Measurements from ENCODE around the gene RPS15.

The RPS15 gene

GRCh38 chr19:1438035-1438932, at the start of gene RPS15:
Gene RPS15, plus strand, starts transcription at chr19:1438396. Its CDS starts 30 bp downstream, at chr19:1438426.
- DNase-seq (ENCODE audit: low read depth): peak; percentile 92

DNA sequence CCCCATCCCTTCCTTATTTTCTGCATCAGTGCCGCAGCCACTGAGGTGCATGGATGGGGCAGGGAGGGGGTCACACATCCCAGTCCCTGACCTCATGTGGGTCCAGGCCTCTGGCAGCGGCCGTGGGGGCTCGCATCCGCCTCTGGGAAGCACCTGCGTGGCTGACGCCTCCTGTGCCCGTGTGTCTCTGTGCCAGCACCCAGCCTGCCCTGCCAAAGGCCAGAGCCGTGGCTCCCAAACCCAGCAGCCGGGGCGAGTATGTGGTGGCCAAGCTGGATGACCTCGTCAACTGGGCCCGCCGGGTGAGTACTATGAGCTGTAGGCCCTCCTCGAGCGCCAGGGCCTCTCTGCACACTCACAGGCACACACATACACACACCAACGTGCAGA, 49.6 kb upstream of the RPS15 start:
- no peak for DNase-seq (ENCODE audit: low read depth)

GRCh38 chr19:1389033-1389940, 48.9 kb upstream of the RPS15 start:
- DNase-seq (ENCODE audit: low read depth): no peak

DNA sequence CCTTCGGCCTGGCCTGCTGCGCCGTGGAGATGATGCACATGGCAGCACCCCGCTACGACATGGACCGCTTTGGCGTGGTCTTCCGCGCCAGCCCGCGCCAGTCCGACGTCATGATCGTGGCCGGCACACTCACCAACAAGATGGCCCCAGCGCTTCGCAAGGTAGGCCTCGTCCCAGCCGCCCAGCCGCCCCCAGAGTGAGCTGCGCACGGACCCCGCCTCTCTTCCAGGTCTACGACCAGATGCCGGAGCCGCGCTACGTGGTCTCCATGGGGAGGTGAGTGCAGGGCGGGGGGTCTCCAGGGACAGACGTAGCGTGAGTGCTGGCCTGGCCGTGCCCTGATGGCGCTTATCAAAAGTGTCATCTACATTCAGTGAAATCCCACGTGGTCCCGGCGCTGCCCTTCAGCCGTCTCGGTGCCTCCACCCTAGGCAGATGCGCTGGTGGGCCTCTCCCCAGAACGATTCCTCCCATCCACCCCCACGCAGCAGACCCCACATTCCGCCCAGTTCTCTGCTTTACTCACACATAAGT, 47.2 kb upstream of the RPS15 start:
- DNase-seq (ENCODE audit: low read depth): no peak

- DNase-seq (ENCODE audit: low read depth): no peak
Observed at GRCh38 chr19:1392407-1392806, 45.8 kb upstream of the RPS15 start.

DNA sequence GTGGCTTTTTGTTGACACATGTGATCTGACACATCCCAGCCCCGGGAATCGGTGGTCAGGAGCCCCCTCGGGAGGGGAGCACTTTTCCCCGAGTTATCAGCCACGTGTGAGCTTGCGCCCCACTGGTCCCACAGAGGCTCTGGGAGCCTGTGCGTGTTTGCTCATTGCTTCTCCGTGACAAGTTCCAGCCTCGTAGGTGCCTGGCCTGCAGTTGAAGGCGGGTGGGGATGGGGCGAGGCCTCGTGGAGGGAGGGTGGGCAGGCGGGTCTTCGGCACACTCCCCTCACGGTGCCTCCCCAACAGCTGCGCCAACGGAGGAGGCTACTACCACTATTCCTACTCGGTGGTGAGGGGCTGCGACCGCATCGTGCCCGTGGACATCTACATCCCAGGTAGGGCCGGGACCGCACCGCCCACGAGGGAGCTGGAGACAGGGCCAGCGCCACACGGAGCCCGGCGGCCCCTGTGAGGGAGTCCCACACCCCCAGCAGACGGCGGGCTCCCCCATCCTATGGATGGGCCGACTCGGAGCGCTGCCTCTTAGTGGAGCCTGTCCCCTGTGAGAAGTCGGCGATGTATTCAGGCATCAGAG, 45.2 kb upstream of the RPS15 start:
- DNase-seq (ENCODE audit: low read depth): no peak

GRCh38 chr19:1393841-1394240, 44.4 kb upstream of the RPS15 start:
- DNase-seq (ENCODE audit: low read depth): no peak

DNA sequence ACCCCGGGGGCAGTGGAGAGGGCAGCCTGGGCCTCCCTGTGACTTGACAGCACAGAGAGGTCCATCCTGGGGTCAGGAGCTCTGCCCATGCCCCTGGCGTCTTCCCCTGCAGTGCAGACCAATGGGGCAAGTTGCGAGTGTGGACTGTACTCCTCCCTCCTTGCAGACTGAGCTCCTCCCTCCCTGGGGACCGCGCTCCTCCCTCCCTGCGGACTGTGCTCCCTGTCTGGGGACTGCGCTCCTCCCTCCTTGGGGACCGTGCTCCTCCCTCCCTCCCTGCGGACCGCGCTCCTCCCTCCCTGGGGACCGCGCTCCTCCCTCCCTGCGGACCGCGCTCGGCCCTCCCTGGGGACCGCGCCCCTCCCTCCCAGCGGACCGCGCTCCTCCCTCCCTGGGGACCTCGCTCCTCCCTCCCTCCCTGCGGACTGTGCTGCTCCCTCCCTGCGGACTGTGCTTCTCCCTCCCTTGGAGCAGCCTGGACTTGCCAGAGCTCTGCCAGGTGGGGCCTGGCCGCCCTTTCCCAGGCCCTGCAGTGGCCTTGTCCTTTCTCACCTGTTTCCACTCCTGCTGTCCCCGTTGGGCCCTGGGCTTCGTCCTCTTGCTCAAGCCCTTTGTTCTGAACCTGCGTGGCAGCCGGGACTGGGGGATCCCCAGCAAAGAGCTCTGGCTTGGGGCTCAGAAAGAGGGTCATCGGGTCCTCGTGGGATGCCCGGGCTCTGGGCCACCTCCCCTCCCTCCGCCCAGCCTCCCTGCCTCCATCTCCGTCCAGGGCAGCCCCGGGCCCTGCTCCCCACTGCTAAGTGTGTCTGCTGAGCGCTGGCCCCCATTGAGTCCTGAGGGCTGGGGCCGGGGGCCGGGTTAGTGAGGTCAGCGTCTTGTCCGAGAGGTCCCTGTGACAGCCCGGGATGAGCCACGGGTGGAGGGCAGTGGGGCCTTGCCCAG, 43.7 kb upstream of the RPS15 start:
- DNase-seq (ENCODE audit: low read depth): no peak

GRCh38 chr19:1395194-1396018, 42.8 kb upstream of the RPS15 start:
- DNase-seq (ENCODE audit: low read depth): no peak

DNA sequence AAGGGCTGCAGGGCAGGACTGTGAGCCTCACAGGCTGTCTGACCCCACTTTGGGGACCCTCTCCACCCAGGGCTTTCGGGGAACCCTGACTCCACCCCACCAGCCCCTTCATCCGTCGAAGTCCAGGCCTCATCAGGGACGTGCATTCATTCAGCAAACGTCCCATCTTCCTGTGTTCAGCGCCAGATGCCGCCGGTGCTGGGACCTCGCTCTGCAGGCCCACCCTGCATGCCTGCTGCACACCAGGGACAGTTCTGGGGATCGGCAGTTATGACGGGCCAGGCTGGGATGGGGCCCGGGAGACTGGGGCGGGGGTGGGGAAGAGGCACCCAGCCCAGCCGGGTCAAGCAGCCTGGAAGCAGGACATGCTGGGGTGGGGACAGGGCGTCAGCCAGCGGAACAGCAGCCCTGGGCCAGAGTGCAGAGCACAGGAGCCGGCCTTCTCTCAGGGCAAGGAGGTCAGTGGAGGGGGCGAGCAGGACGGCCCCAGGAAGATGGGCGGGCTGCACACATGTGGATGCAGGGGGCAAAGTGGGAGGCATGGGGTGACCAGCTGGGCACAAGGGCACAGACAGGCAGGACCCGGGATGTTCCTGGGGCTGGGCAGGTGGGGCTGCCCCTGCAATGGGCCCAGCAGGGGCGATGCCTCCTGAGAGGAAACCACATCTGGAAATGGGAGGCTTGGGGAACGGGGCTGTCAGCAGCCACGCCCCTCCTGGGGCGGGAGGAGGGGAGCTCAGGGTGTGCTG, 42.0 kb upstream of the RPS15 start:
- no peak for DNase-seq (ENCODE audit: low read depth)

DNA sequence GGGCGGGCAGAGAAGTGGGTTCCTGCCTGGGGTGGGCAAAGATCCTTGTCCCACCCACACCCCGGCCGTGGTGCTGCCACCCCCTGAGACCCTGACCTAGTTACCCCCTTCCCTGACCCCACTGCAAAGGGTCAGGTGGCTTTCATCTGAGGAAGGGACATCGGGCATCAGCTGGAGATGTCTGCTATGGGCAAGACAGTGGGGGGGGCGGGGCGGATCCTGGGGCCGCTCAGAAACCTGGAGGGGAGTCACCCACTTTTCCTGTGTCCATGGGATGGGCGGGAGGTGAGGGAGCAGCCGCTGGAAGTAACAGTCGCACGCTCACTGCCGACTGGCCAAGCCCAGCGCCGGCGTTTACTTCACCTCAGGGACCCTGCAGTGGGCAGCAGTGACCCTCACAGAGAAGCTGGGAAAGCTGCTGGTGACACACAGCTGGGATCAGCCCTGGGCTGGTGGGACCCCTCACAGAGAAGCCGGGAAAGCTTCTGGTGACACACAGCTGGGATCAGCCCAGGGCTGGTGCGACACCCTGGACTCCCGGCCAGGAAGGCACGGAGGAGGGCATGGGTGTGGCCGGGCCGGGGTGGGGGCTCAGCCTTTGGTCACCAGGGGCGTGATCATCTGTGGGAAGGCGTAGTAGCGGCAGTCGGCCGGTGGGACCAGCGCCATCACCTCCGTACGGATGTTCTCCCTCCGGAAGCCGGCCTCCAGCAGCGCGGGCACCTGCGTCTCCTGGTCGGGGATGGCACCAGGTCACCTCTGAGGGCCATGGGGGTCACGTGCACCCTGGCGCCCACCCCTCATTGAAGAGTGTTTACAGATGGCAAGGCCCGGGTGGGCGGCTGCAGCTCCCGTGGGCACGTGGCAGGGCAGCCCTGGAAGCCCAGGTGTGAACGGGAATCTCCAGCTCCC, 41.2 kb upstream of the RPS15 start:
- no peak for DNase-seq (ENCODE audit: low read depth)

GRCh38 chr19:1397838-1398237, 40.4 kb upstream of the RPS15 start:
- no peak for DNase-seq (ENCODE audit: low read depth)

GRCh38 chr19:1399079-1399478, 39.1 kb upstream of the RPS15 start:
- no peak for DNase-seq (ENCODE audit: low read depth)

GRCh38 chr19:1399745-1400144, 38.5 kb upstream of the RPS15 start:
- DNase-seq (ENCODE audit: low read depth): no peak

DNA sequence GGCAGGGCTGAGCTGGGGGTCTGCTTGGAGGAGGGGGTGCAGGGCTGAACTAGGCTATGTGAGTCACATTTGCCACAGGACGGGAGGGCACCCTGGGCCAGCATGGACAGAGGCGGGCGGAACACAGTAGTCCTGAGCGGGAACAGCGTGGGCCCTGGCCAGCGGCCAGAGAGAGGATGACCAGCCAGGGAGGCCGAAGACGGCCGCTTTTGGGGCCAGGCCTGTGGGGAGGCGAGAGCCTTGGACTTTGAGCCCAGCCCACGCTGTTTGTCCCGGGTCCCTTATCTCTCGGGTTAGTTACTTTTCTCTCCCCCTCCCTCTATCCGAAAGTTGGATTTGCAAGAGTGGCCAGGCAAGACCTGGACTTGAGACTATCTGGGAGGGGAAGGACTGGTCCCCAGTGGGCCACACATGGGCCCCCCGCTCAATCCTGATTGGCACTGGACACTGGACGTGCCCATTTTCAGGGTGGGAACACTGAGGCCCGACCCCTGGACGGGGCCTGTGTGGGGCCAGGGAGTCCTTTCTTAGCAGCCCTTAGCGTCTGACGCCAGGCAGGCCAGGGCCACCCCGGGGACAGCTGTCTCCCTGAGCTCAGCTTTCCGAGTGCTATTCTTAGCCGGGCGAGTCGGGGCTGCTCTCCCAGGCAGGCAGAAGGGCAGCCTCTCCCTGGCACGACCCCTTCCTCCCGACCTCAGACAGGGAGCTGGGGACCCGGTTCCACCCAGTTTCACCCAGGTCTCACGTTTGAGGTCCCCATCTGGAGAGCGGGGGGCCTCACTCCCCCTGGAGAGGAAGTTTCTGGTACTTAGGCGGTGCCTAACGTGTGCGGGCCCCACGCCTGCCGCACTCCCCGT, 37.7 kb upstream of the RPS15 start:
- DNase-seq (ENCODE audit: low read depth): no peak

- DNase-seq (ENCODE audit: low read depth): peak; percentile 41
Observed at GRCh38 chr19:1401138-1401888, 36.9 kb upstream of the RPS15 start, which contains the start of gene GAMT. Gene GAMT, minus strand, starts transcription at chr19:1401542. Its CDS starts 66 bp downstream, at chr19:1401476.

DNA sequence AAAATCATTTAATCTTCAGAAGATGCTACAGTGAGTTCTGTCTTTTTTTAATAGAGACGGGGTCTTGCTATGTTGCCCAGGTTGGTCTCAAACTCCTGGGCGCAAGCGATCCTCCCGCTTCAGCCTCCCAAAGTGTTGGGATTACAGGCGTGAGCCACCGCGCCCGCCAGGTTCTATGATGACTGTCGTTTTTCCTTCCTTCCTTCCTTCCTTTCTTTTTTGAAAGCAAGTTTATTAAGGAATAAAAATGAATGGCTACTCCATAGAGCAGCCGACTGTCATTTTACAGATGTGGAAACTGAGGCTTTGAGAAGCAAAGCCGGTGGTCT, 36.3 kb upstream of the RPS15 start:
- no peak for DNase-seq (ENCODE audit: low read depth)

Data from activated T-cell treated with anti-CD3 and anti-CD28 coated beads for 24 hours (primary cell).